Measurements from ENCODE around the gene NOS1.

- no peak for TF ChIP-seq CTCF (IDR thresholded peaks at IDR 0.05)
- no peak for TF ChIP-seq POLR2A (IDR thresholded peaks at IDR 0.05)
Observed at GRCh38 chr12:117241697-117242096, 119.7 kb downstream of the NOS1 start.

Data from thyroid gland (tissue), 4 donors.